Activated T-helper 1 cell treated with Interleukin-2 at 50 U/mL for 16 hours (primary cell): Measurements from ENCODE around the gene MRPL23.

Experiments
- DNase-seq: peaks from one replicate; pipeline ENCODE4 v3.0.0-alpha.2; 2020; ENCODE audit warnings: low read depth

MRPL23 gene

DNA sequence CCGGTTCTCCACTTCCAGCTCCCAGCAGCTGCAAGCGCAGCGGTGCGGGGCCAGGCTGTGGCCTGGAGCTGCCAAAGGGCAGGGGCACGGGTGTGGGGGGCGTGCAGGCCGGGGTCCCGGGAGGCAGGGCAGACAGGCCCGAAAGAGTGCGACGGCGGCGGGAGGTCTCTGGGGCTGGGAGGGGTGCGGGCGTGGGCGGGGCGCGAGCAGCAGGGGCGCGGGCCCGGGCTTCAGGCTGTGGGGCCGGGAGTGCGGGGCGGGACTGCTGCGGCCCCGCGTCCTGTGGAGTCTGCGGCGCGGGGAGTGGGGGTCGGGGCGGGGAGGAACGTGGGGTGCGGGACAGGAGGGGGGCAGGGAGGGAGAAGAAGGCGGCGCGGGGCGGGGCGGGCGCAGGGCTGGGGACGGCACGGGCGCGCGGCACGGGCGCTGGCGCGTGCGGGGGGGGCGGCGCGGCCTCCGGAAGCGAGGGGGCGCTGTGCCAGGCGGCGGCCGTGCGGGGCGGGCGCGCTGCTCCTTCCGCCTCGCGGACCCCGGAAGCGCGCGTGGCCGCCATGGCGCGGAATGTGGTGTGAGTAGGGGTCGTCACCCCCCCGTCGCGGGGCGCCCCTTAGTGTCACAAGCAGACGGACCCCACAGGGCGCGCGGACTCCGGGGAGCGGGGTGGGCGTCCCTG lies at the start of gene MRPL23:
TSS of gene MRPL23 (plus strand) at position 521 of the 673 bp plus-strand sequence. CDS start at position 552, 31 bp downstream.
- no peak for DNase-seq

DNA sequence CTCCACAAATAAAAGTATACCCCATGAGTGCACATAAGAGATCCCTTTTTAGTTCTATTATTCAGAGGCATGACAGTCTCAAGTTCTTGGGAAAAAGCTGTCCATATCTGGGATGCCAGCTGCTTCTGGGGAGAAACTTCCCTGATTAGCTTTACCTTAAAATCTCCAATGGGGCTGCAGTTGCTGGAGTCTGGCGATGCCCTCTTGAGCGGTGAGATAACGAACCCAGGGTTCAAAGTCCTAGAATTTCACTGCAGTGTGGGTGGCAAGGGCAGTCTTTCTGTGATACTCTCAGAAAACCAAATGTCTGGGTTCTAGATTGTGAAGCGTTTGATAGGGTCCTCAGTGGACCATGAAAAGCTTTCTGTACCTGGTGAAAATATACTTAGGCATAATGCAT lies 48.0 kb upstream of the MRPL23 start:
- no peak for DNase-seq

DNA sequence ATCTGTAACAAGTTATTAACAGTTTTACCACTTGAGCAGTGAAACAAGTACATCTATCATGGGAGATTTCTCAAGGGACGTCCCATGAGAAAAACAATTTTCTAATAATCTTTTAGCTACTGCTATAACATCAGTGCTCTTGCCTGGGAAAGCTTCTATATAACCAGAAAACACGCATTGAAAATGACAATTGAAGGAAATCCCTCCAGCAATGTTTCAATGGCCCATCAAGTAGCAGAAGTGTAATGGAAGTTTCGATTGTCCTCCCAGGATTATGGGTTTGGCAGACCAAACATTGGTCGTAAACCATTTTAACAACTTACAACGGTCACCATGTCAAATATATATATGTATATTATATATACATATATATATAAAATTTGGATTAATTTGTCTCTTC lies 47.4 kb upstream of the MRPL23 start:
- no peak for DNase-seq

DNA sequence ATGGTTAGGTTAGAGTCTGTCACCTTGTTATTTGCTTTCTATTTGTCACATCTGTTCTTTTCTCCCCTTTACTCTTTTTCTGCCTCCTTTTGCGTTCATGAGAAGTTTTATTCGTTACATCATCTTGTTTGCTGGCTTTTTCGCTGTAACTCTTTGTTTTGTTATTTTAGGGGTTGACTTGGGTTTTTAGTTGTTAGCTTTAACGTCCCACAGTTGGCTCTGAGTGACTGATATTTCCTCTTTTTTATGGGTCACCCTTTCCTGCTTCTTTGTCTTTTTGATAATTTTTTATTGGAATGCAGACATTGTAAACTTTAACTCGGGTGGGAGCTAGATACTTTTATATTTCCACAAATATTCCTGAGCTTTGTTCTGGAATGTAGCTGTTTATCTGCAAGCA lies 41.0 kb upstream of the MRPL23 start:
- DNase-seq = no peak

GRCh38 chr11:1906611-1907423 lies 40.3 kb upstream of the MRPL23 start:
- no peak for DNase-seq

- no peak for DNase-seq
These were observed 38.5 kb upstream of the MRPL23 start for GRCh38 chr11:1908618-1909017.

DNA sequence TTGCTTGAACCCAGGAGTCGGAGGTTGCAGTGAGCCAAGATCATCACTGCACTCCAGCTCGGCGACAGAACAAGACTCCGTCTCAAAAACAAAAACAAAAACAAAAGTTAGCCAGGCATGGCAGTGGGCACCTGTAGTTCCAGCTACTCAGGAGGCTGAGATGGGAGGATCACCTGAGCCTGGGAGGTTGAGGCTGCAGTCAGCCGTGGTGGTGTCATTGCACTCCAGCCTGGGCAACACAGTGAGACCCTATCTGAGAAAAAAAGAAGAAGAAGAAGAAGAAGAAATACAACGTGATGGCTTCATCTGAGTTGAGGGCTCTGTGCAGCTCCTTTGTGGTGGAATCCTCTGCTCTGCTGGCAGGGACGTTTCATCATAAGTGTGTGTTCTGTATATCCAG lies 37.6 kb upstream of the MRPL23 start:
- no peak for DNase-seq

DNA sequence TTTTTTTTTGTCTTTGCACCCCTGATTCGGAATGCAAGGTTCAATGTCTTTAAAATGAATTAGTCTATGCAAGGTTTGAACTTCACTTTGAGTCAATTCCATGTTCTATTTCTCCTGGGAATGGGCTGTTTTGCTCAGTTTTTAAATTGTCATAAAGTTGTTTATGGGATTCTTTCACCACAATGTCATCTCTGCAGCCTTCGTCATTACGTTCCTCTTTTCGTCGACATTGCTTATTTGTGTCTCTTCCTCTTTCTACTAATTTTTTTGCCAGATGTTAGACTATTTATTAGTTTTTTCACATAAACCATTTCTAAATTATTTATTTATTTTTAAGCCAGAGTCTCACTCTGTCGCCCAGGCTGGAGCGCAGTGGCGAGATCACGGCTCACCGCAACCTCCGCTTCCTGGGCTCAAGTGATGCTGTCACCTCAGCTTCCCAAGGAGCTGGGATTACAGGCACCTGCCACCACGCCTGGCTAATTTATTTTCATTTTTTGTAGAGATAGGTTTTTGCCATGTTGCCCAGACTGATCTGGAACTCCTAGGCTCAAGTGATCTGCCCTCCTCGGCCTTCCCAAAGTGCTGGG lies 34.7 kb upstream of the MRPL23 start:
- DNase-seq = no peak

GRCh38 chr11:1913271-1914060 lies 33.7 kb upstream of the MRPL23 start:
- no peak for DNase-seq

- DNase-seq = no peak
These were observed 31.4 kb upstream of the MRPL23 start for GRCh38 chr11:1915795-1916131.

- no peak for DNase-seq
These were observed 30.8 kb upstream of the MRPL23 start for GRCh38 chr11:1916132-1916985.

DNA sequence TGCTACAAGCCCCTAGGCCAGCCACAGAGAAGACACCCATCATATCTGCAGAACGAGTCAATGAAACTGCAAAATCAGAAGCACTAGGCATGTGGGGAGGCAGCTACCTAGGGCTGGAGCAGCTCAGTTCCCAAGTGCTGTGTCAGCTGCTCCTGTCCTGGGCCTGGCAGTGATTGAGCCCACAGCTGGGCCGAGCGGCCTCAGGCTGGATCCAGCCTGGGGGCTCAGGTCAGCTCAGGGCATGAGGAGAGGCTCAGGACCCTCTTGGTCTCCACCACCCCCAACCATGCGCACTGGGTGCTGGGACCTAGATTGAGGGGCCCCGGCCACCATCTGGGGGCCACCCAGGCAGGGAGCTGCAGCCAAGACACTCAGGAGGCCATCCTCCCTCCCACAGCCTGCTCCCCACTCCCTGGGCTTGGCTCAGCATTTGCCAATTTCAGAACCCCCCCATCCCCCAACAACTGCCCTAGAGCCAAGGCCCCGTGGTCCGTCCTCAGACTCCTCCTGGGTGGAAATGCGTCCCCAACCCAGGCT lies 30.1 kb upstream of the MRPL23 start:
- DNase-seq = no peak

GRCh38 chr11:1917523-1918435 lies 29.4 kb upstream of the MRPL23 start:
- DNase-seq = no peak

- DNase-seq = no peak
These were observed 28.5 kb upstream of the MRPL23 start for GRCh38 chr11:1918436-1919315.

- DNase-seq = no peak
These were observed 27.6 kb upstream of the MRPL23 start, which contains the start of gene TNNT3 for GRCh38 chr11:1919391-1920127. TSS of gene TNNT3 (plus strand) at chr11:1919703. CDS start at chr11:1922875, 3,172 bp downstream.

- DNase-seq = no peak
These were observed 26.8 kb upstream of the MRPL23 start for GRCh38 chr11:1920128-1920908.

- no peak for DNase-seq
These were observed 26.1 kb upstream of the MRPL23 start for GRCh38 chr11:1920909-1921573.
